ENCODE data around the gene GPATCH1. TPM values are rescaled to one million over a fixed set of nuclear protein-coding genes. Genes with fewer than 3 reads are reported as not detected.

GPATCH1 gene
- total and polyA plus RNA-seq, 2 of the 8 experiments (the other 6 are each of a cell fraction or from before 2014, with no cell fraction given) = 4.3 to 8.2 TPM

DNA sequence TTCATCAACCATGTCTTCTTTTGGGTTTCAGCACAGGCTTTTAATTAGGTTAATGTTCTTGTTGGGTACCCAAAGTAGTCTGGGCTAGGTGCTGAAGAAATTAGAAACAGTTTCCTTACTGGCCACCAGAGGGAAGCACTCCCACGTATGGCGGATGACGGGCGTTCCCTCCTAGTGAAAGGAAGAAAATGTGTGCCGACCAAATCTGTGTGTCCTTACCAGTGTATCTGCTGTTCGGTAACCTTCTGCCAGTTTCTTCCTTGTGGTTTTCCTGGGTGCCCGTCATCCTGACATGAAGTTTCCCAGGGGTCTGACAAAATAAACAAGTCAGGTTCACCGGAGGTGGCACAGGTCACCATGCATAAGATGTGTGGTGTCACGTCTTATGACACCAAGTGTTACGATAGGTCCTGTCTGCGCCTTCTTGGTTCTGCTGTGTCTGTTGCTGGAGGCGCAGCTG is 45.0 kb downstream of the GPATCH1 start:
- ChIA-PET POLR2A (ENCODE audit: partially characterized antibody) (no interaction called here), CTCF (ENCODE audit: partially characterized antibody) (interaction anchor here (0.7 to 5.2 kb wide), 14 partner anchors 8 to 150 kb away, joined by 3 to 58 read pairs (median 4); no protein-coding TSS in a partner anchor)
- H3K4me3 ChIP-seq (ENCODE audit: extremely low read depth in 1 of 4, insufficient read depth in 2 of 4, low read depth in 3 of 4, low read length in 4 of 4) = no peak overlapping the region
- H3K9me3 ChIP-seq (ENCODE audit: insufficient read depth in 2 of 2, low read depth in 1 of 2, low read length in 1 of 2) = no peaks in the 10 kb centered on the region
- DNase-seq (ENCODE audit: low read depth in 1 of 2, low spot score in 2 of 2) (peak in 1 of 2 experiments; percentile 58), FAIRE-seq (peak; percentile 19)
- no peak overlapping the region for H2AK5ac ChIP-seq (ENCODE audit: low read depth, low read length)
- H2BK12ac ChIP-seq (ENCODE audit: low read depth, low read length) = no peak overlapping the region
- peaks cover 0 to 5% (median 0%) of the 10 kb centered on the region in 4 experiments; a peak in 3 of 8 replicates for H3K36me3 ChIP-seq (ENCODE audit: control insufficient read depth in 2 of 4, insufficient read depth in 4 of 4, low read length in 3 of 4)
- no peak overlapping the region for H4K5ac ChIP-seq (ENCODE audit: insufficient read length, low read depth, low read length)
- no peak overlapping the region for H2BK5ac ChIP-seq (ENCODE audit: low read depth, low read length)
- WGBS, 2 experiments (ENCODE audit: extremely low coverage in 1 of 2, insufficient coverage in 1 of 2, insufficient read length in 1 of 2, insufficient replicate concordance in 2 of 2, low coverage in 1 of 2, low lambda C conversion rate in 2 of 2, missing lambda C conversion rate in 1 of 2) = 64% methylated on average over 12 of the region's 12 CpGs; no CpG with 5 or more reads in 1 of the 2 experiments
- H3K56ac ChIP-seq (replicated peaks; ENCODE audit: insufficient read length, low read depth, low read length) = no peak overlapping the region
- H2AFZ ChIP-seq (ENCODE audit: low read length) = no peak overlapping the region
- no peak overlapping the region for H4K91ac ChIP-seq (replicated peaks; ENCODE audit: insufficient read length, low read length)
- no peak overlapping the region for H3K14ac ChIP-seq (ENCODE audit: insufficient read length)
- H3K79me2 ChIP-seq (ENCODE audit: control insufficient read depth in 1 of 2, insufficient read depth in 2 of 2, low read length in 2 of 2) = no peaks in the 10 kb centered on the region
- H3K4ac ChIP-seq (replicated peaks; ENCODE audit: insufficient read length, low read depth, low read length) = no peak overlapping the region
- no peak overlapping the region for H3K23ac ChIP-seq (ENCODE audit: insufficient read length)
- H3K9ac ChIP-seq (replicated peaks in 1 of 4; ENCODE audit: extremely low read depth in 1 of 4, low read depth in 3 of 4, low read length in 3 of 4) = no peak overlapping the region
- no peak overlapping the region for H4K8ac ChIP-seq (ENCODE audit: extremely low read depth, insufficient read depth, low read length)
- no peak overlapping the region for H2BK15ac ChIP-seq (ENCODE audit: low read length)
- H3K18ac ChIP-seq (ENCODE audit: extremely low read depth, low read length) = no peak overlapping the region
- no peaks in the 10 kb centered on the region for H3K27me3 ChIP-seq (replicated peaks in 1 of 4; ENCODE audit: control insufficient read depth in 3 of 4, extremely low read depth in 1 of 4, insufficient read depth in 3 of 4, low read length in 3 of 4)
- no peaks in the 10 kb centered on the region for H4K20me1 ChIP-seq (replicated peaks in 1 of 2; ENCODE audit: control insufficient read depth in 1 of 2, insufficient read depth in 2 of 2, low read length in 2 of 2)
- H3K23me2 ChIP-seq (ENCODE audit: low read depth, low read length) = no peaks in the 10 kb centered on the region
- H3K4me2 ChIP-seq (ENCODE audit: insufficient read depth in 1 of 2, low read depth in 2 of 2, low read length in 2 of 2) = no peak overlapping the region
- no peaks in the 10 kb centered on the region for H3K79me1 ChIP-seq (ENCODE audit: low read depth, low read length)
- no peak overlapping the region for H2BK20ac ChIP-seq (ENCODE audit: low read length)
- no peak overlapping the region for H3K27ac ChIP-seq (ENCODE audit: low read depth, low read length)
- no peak overlapping the region for H2BK120ac ChIP-seq (replicated peaks; ENCODE audit: low read depth, low read length)
- H3K4me1 ChIP-seq (replicated peaks in 1 of 4; ENCODE audit: control insufficient read depth in 3 of 4, insufficient read depth in 4 of 4, low read length in 3 of 4) = no peaks in the 10 kb centered on the region
- TF ChIP-seq FOSL1 (IDR thresholded peaks at IDR 0.05; ENCODE audit: insufficient read depth, low read depth, low read length) = no peak
- TF ChIP-seq POU5F1 (IDR thresholded peaks at IDR 0.05; ENCODE audit: low read depth, low read length) = no peak
- no peak for TF ChIP-seq ZNF274 (IDR thresholded peaks at IDR 0.05; ENCODE audit: borderline replicate concordance, extremely low read depth, low read length)
- TF ChIP-seq MAFK (IDR thresholded peaks at IDR 0.05; ENCODE audit: low read depth, low read length) = no peak
- TF ChIP-seq GABPA (IDR thresholded peaks at IDR 0.05; ENCODE audit: borderline replicate concordance, insufficient read depth, low read length) = no peak
- TF ChIP-seq, protein P1, sequence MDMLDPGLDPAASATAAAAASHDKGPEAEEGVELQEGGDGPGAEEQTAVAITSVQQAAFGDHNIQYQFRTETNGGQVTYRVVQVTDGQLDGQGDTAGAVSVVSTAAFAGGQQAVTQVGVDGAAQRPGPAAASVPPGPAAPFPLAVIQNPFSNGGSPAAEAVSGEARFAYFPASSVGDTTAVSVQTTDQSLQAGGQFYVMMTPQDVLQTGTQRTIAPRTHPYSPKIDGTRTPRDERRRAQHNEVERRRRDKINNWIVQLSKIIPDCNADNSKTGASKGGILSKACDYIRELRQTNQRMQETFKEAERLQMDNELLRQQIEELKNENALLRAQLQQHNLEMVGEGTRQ (IDR thresholded peaks at IDR 0.05; ENCODE audit: low read length) = no peak
- TF ChIP-seq, protein P2, sequence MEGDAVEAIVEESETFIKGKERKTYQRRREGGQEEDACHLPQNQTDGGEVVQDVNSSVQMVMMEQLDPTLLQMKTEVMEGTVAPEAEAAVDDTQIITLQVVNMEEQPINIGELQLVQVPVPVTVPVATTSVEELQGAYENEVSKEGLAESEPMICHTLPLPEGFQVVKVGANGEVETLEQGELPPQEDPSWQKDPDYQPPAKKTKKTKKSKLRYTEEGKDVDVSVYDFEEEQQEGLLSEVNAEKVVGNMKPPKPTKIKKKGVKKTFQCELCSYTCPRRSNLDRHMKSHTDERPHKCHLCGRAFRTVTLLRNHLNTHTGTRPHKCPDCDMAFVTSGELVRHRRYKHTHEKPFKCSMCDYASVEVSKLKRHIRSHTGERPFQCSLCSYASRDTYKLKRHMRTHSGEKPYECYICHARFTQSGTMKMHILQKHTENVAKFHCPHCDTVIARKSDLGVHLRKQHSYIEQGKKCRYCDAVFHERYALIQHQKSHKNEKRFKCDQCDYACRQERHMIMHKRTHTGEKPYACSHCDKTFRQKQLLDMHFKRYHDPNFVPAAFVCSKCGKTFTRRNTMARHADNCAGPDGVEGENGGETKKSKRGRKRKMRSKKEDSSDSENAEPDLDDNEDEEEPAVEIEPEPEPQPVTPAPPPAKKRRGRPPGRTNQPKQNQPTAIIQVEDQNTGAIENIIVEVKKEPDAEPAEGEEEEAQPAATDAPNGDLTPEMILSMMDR (IDR thresholded peaks at IDR 0.05; ENCODE audit: control extremely low read depth in 1 of 3, insufficient read depth in 1 of 3, low read depth in 1 of 3, low read length in 3 of 3) = peak; percentile 71 to 82 (median 80)
- no peak for TF ChIP-seq RNF2 (IDR thresholded peaks at IDR 0.05; ENCODE audit: borderline replicate concordance, low read depth, low read length, missing control alignments, poor library complexity, severe bottlenecking)
- TF ChIP-seq BRCA1 (IDR thresholded peaks at IDR 0.05; ENCODE audit: low read depth, low read length) = no peak
- no peak for TF ChIP-seq HDAC6 (IDR thresholded peaks at IDR 0.05; ENCODE audit: low read depth, low read length)
